ENCODE data around the gene TBC1D22A. TPM values are rescaled to one million over a fixed set of nuclear protein-coding genes. Genes with fewer than 3 reads are reported as not detected.
A peak's percentile ranks its signal among the peaks of the same experiment; 100 is the strongest.

Gene TBC1D22A
- total RNA-seq, 1 donor from 2014 or later: 14.3 TPM

GRCh38 chr22:46795140-46795539, 32.7 kb downstream of the TBC1D22A start:
- no peak for TF ChIP-seq CTCF (conservative IDR thresholded peaks at IDR 0.05)
- H3K27me3 Mint-ChIP-seq (ENCODE audit: low read depth): no peaks in the 10 kb centered on the region
- H3K4me3 Mint-ChIP-seq: no peak overlapping the region
- DNase-seq (ENCODE audit: low read depth, low spot score): no peak
- no peaks in the 10 kb centered on the region for H3K36me3 Mint-ChIP-seq (ENCODE audit: low read depth)
- peaks cover 17% of the 10 kb centered on the region for H3K4me1 Mint-ChIP-seq
- H3K9me3 Mint-ChIP-seq: no peaks in the 10 kb centered on the region
- no peak overlapping the region for H3K27ac Mint-ChIP-seq (ENCODE audit: unreplicated experiment)

GRCh38 chr22:46795845-46796565, 33.6 kb downstream of the TBC1D22A start:
- peaks cover 17% of the 10 kb centered on the region for H3K4me1 Mint-ChIP-seq
- no peak for TF ChIP-seq CTCF (conservative IDR thresholded peaks at IDR 0.05)
- no peak overlapping the region for H3K27ac Mint-ChIP-seq (ENCODE audit: unreplicated experiment)
- H3K27me3 Mint-ChIP-seq (ENCODE audit: low read depth): no peaks in the 10 kb centered on the region
- H3K4me3 Mint-ChIP-seq: no peak overlapping the region
- DNase-seq (ENCODE audit: low read depth, low spot score): no peak
- H3K36me3 Mint-ChIP-seq (ENCODE audit: low read depth): no peaks in the 10 kb centered on the region
- H3K9me3 Mint-ChIP-seq: no peaks in the 10 kb centered on the region

GRCh38 chr22:46796566-46797195, 34.2 kb downstream of the TBC1D22A start:
- Mint-ChIP-seq H3K27me3 (ENCODE audit: low read depth) (no peaks in the 10 kb centered on the region), H3K9me3 (no peaks in the 10 kb centered on the region), H3K4me3 (no peak overlapping the region), H3K27ac (ENCODE audit: unreplicated experiment) (no peak overlapping the region), H3K4me1 (peaks cover 17% of the 10 kb centered on the region), H3K36me3 (ENCODE audit: low read depth) (no peaks in the 10 kb centered on the region)
- no peak for DNase-seq (ENCODE audit: low read depth, low spot score)
- no peak for TF ChIP-seq CTCF (conservative IDR thresholded peaks at IDR 0.05)

GRCh38 chr22:46797355-46797754, 34.9 kb downstream of the TBC1D22A start:
- TF ChIP-seq CTCF (conservative IDR thresholded peaks at IDR 0.05): peak; percentile 52
- H3K27ac Mint-ChIP-seq (ENCODE audit: unreplicated experiment): no peak overlapping the region
- no peak overlapping the region for H3K4me3 Mint-ChIP-seq
- H3K36me3 Mint-ChIP-seq (ENCODE audit: low read depth): no peaks in the 10 kb centered on the region
- no peaks in the 10 kb centered on the region for H3K27me3 Mint-ChIP-seq (ENCODE audit: low read depth)
- DNase-seq (ENCODE audit: low read depth, low spot score): no peak
- peaks cover 17% of the 10 kb centered on the region for H3K4me1 Mint-ChIP-seq
- no peaks in the 10 kb centered on the region for H3K9me3 Mint-ChIP-seq

- Mint-ChIP-seq H3K4me1 (peaks cover 17% of the 10 kb centered on the region), H3K27me3 (ENCODE audit: low read depth) (no peaks in the 10 kb centered on the region), H3K4me3 (no peak overlapping the region), H3K9me3 (no peaks in the 10 kb centered on the region), H3K27ac (ENCODE audit: unreplicated experiment) (no peak overlapping the region), H3K36me3 (ENCODE audit: low read depth) (no peaks in the 10 kb centered on the region)
- no peak for DNase-seq (ENCODE audit: low read depth, low spot score)
- no peak for TF ChIP-seq CTCF (conservative IDR thresholded peaks at IDR 0.05)
These were observed 35.6 kb downstream of the TBC1D22A start for GRCh38 chr22:46798041-46798365.

Measured in neural crest cell (in vitro differentiated cells).